Measurements from ENCODE around the gene TRIM67.

Gene TRIM67

GRCh38 chr1:231226156-231226555 lies 64.3 kb downstream of the TRIM67 start:
- TF ChIP-seq CTCF (IDR thresholded peaks at IDR 0.05; ENCODE audit: low read depth, low read length): no peak
- no peak for DNase-seq (ENCODE audit: low read depth, low spot score)
- in situ Hi-C loops (cut with HindIII; ENCODE audit: low sequenced_read_pairs): no loop called here
- H3K4me3 ChIP-seq (ENCODE audit: low read depth, low read length): no peak overlapping the region

GRCh38 chr1:231231511-231231910 lies 69.7 kb downstream of the TRIM67 start:
- H3K4me3 ChIP-seq (ENCODE audit: low read depth, low read length): no peak overlapping the region
- DNase-seq (ENCODE audit: low read depth, low spot score): no peak
- no peak for TF ChIP-seq CTCF (IDR thresholded peaks at IDR 0.05; ENCODE audit: low read depth, low read length)
- in situ Hi-C loops (cut with HindIII; ENCODE audit: low sequenced_read_pairs): no loop called here

DNA sequence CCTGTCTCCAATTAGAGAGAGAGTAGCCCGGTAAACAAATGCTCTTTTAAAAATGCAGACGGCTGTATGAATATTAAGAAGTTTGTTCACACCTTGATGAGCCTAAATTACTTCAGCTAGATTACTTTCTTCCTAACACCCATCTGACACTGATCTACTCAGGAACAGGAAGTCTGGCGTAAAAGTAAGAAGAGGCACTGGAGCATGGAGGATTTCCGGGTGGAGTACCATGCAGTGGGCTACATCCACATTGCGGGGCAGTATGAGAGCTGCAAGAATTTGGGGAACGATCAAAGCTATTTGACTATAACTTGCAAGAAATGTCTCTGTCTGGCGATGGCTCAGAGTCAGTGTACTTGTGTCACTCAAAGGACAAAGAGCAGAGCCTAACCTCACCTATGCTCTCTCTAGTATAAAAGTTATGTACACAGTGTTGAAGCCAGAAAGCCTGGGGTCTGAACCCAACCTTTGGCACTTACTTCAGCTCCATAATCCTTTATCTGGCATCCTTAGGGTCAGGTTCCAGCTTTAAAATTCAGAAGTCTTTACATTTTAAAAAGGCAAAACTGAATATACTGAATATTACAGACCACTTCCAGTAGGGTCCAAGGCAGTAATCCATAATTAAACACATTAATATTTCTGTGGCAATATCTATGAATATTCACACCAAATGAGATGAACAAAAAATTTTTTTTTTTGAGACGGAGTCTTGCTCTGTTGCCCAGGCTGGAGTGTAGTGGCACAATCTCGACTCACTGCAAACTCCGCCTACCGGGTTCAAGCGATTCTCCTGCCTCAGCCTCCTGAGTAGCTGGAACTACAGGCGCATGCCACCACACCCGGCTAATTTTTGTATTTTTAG lies 71.2 kb downstream of the TRIM67 start:
- no peak overlapping the region for H3K4me3 ChIP-seq (ENCODE audit: low read depth, low read length)
- no peak for TF ChIP-seq CTCF (IDR thresholded peaks at IDR 0.05; ENCODE audit: low read depth, low read length)
- DNase-seq (ENCODE audit: low read depth, low spot score): no peak
- in situ Hi-C loops (cut with HindIII; ENCODE audit: low sequenced_read_pairs): no loop called here

GRCh38 chr1:231233735-231234417 lies 72.0 kb downstream of the TRIM67 start:
- in situ Hi-C loops (cut with HindIII; ENCODE audit: low sequenced_read_pairs): no loop called here
- DNase-seq (ENCODE audit: low read depth, low spot score): peak; percentile 20
- no peak for TF ChIP-seq CTCF (IDR thresholded peaks at IDR 0.05; ENCODE audit: low read depth, low read length)

GRCh38 chr1:231234506-231234905 lies 72.6 kb downstream of the TRIM67 start:
- in situ Hi-C loops (cut with HindIII; ENCODE audit: low sequenced_read_pairs): no loop called here
- no peak for DNase-seq (ENCODE audit: low read depth, low spot score)
- H3K4me3 ChIP-seq (ENCODE audit: low read depth, low read length): no peak overlapping the region
- no peak for TF ChIP-seq CTCF (IDR thresholded peaks at IDR 0.05; ENCODE audit: low read depth, low read length)

More at GRCh38 chr1:231233735-231234417, 72.0 kb downstream of the TRIM67 start:
- no peak overlapping the region for H3K4me3 ChIP-seq (ENCODE audit: low read depth, low read length)

DNA sequence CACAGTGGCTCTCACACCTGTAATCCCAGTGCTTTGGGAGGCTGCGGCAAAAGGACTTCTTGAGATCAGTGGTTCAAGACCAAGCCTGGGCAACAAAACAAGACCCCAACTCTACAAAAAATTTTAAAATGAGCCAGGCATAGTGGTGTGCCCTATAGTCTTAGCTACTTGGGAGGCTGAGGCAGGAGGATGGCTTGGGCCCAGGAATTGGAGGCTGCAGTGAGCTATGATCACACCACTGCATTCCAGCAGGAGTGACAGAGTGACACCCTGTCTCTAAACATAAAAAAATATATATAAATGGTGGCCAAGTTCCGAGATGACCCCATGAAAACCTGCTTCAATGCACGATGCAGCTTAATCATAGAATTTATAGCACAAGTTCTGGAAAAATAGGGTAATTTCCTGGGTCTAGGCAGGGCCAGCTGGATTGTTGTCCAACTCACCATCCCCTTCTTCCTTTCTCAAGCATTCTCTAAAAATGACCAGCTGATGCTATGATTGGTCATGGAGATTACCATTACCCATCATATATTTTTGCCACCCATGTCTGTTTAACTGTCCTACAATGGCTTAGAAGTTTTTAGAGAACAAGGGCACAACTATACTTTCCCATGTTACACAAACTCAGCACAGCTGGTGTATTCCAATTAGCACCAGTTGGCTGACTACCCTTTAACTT lies 73.8 kb downstream of the TRIM67 start:
- TF ChIP-seq CTCF (IDR thresholded peaks at IDR 0.05; ENCODE audit: low read depth, low read length): no peak
- H3K4me3 ChIP-seq (ENCODE audit: low read depth, low read length): no peak overlapping the region
- in situ Hi-C loops (cut with HindIII; ENCODE audit: low sequenced_read_pairs): no loop called here
- no peak for DNase-seq (ENCODE audit: low read depth, low spot score)
